Hypothalamus (tissue), 51 donors: Measurements from ENCODE around the gene FA2H.
"Not testable (repeated sequence)": the region's sequence is repeated elsewhere in the genome, so short reads cannot be mapped to it uniquely, and the experiment has no call there.

Source experiments
- DNase-seq, 51 donors: peaks; one replicate each; lab custom pipeline; 2025; lab: John Stamatoyannopoulos, UW

FA2H gene

GRCh38 chr16:74725651-74726455 lies 48.8 kb downstream of the FA2H start:
- DNase-seq = no peak

- DNase-seq = peak in 50 of 51 donors; percentile 44 to 97 (median 89)
Observed at GRCh38 chr16:74724820-74725549, 49.6 kb downstream of the FA2H start.

GRCh38 chr16:74723256-74723655 lies 51.4 kb downstream of the FA2H start:
- no peak for DNase-seq

GRCh38 chr16:74722156-74722555 lies 52.5 kb downstream of the FA2H start:
- not testable (repeated sequence) for DNase-seq

- no peak for DNase-seq
Observed at GRCh38 chr16:74721716-74722115, 52.9 kb downstream of the FA2H start.

GRCh38 chr16:74720579-74720978 lies 54.0 kb downstream of the FA2H start:
- no peak for DNase-seq

- DNase-seq = no peak
Observed at GRCh38 chr16:74718741-74719610, 55.6 kb downstream of the FA2H start.

GRCh38 chr16:74718140-74718539 lies 56.5 kb downstream of the FA2H start:
- DNase-seq = no peak

GRCh38 chr16:74717367-74717766 lies 57.3 kb downstream of the FA2H start:
- peak in 1 of 51 donors; percentile 22 for DNase-seq

GRCh38 chr16:74716355-74716754 lies 58.3 kb downstream of the FA2H start:
- DNase-seq = no peak

GRCh38 chr16:74713876-74714275 lies 60.7 kb downstream of the FA2H start:
- no peak for DNase-seq

GRCh38 chr16:74713325-74713724 lies 61.3 kb downstream of the FA2H start:
- DNase-seq = peak in 3 of 51 donors; percentile 16 to 40 (median 34)

GRCh38 chr16:74711938-74712337 lies 62.7 kb downstream of the FA2H start:
- DNase-seq = no peak

- no peak for DNase-seq
Observed at GRCh38 chr16:74710401-74710800, 64.2 kb downstream of the FA2H start.

- peak in 49 of 51 donors; percentile 22 to 94 (median 73) for DNase-seq
Observed at GRCh38 chr16:74709441-74709877, 65.2 kb downstream of the FA2H start.

GRCh38 chr16:74700438-74701225 lies 74.0 kb downstream of the FA2H start, which contains the start of gene MLKL:
TSS of gene MLKL (minus strand) at chr16:74700862. CDS start at chr16:74695757, 5,105 bp downstream.
- DNase-seq = peak in 7 of 51 donors; percentile 8 to 35 (median 23)

- DNase-seq = peak in 2 of 51 donors; percentile 16 to 30
Observed at GRCh38 chr16:74700116-74700437, 74.5 kb downstream of the FA2H start.

- DNase-seq = no peak
Observed at GRCh38 chr16:74699666-74700065, 75.0 kb downstream of the FA2H start.

GRCh38 chr16:74698222-74698621 lies 76.4 kb downstream of the FA2H start:
- no peak for DNase-seq
